H1 (cell line): ENCODE results near the gene DNAJA1. TPM values are rescaled to one million over a fixed set of nuclear protein-coding genes. Genes with fewer than 3 reads are reported as not detected.
"Not testable (repeated sequence)": the region's sequence is repeated elsewhere in the genome, so short reads cannot be mapped to it uniquely, and the experiment has no call there.

Experiments used
- CTCF ChIA-PET: fragments of 300-600 bp; sonication (Branson Sonifier 250); formaldehyde crosslinking; loops from one replicate; lab custom pipeline; 2021; ENCODE audit not compliant: partially characterized antibody; lab: Charles Lee
- POLR2A ChIA-PET: fragments of 300-600 bp; sonication (Branson Sonifier 250); formaldehyde crosslinking; loops from one replicate; lab custom pipeline; 2021; ENCODE audit warnings: inconsistent platforms; ENCODE audit not compliant: partially characterized antibody; lab: Charles Lee
- DNase-seq, 2 experiments: peaks; one replicate each; pipeline versions ENCODE4 v3.0.0 to v3.0.0-alpha.2; 2010 to 2022; ENCODE audit warnings: low spot score in 2 of 2, low read depth in 1 of 2, mixed read lengths in 1 of 2
- FAIRE-seq: peaks from 2 replicates; lab custom pipeline; 2011; peaks lifted over from hg19 to GRCh38; lab: Jason Lieb, UNC
- H2AFZ ChIP-seq: 2 replicates; pipeline ENCODE4 v1.8.1; 2012; ENCODE audit warnings: low read length, inconsistent platforms
- H2AK5ac ChIP-seq: 2 replicates; pipeline ENCODE4 v1.6.1; 2013; ENCODE audit warnings: low read depth, low read length
- H2BK120ac ChIP-seq: replicated peaks from 2 replicates; pipeline ENCODE3; 2013; ENCODE audit warnings: low read depth, low read length, inconsistent platforms
- H2BK12ac ChIP-seq: 2 replicates; pipeline ENCODE4 v1.6.1; 2013; ENCODE audit warnings: low read depth, low read length
- H2BK15ac ChIP-seq: 2 replicates; pipeline ENCODE4 v1.6.1; 2013; ENCODE audit warnings: low read length
- H2BK20ac ChIP-seq: 2 replicates; pipeline ENCODE4 v1.6.1; 2013; ENCODE audit warnings: low read length
- H2BK5ac ChIP-seq: 2 replicates; pipeline ENCODE4 v1.6.1; 2013; ENCODE audit warnings: low read depth, low read length
- H3K14ac ChIP-seq: 2 replicates; pipeline ENCODE4 v1.6.1; 2013; ENCODE audit warnings: inconsistent platforms; ENCODE audit not compliant: insufficient read length
- H3K18ac ChIP-seq: 2 replicates; pipeline ENCODE4 v1.6.1; 2013; ENCODE audit warnings: low read length; ENCODE audit errors: extremely low read depth
- H3K23ac ChIP-seq: 2 replicates; pipeline ENCODE4 v1.6.1; 2013; ENCODE audit warnings: inconsistent platforms; ENCODE audit not compliant: insufficient read length
- H3K23me2 ChIP-seq: 2 replicates; pipeline ENCODE4 v1.6.1; 2013; ENCODE audit warnings: low read depth, low read length
- H3K27ac ChIP-seq: 2 replicates; pipeline ENCODE4 v1.6.1; 2011; ENCODE audit warnings: low read depth, low read length, inconsistent platforms
- H3K27me3 ChIP-seq, 4 experiments: replicated peaks in 1 of 4; 1 replicate in 1 of 4; 2 replicates in 3 of 4; pipeline versions ENCODE4 v1.6.1 to v1.8.1; 2011 to 2013; ENCODE audit warnings: low read length in 3 of 4, mild to moderate bottlenecking in 3 of 4, inconsistent platforms in 2 of 4, mixed read lengths in 2 of 4, moderate library complexity in 1 of 4; ENCODE audit not compliant: control insufficient read depth in 3 of 4, insufficient read depth in 3 of 4; ENCODE audit errors: extremely low read depth in 1 of 4
- H3K36me3 ChIP-seq, 4 experiments: 2 replicates each; pipeline versions ENCODE4 v1.6.1 to v1.8.1; 2011 to 2013; ENCODE audit warnings: mild to moderate bottlenecking in 4 of 4, low read length in 3 of 4, moderate library complexity in 2 of 4, control low read depth in 1 of 4, inconsistent platforms in 1 of 4; ENCODE audit not compliant: insufficient read depth in 4 of 4, control insufficient read depth in 2 of 4
- H3K4ac ChIP-seq: replicated peaks from 2 replicates; pipeline ENCODE3; 2013; ENCODE audit warnings: low read length, low read depth, mixed read lengths, inconsistent platforms; ENCODE audit not compliant: insufficient read length
- H3K4me1 ChIP-seq, 4 experiments: replicated peaks in 1 of 4; 1 replicate in 1 of 4; 2 replicates in 3 of 4; pipeline versions ENCODE4 v1.6.1 to v1.8.1; 2011 to 2013; ENCODE audit warnings: low read length in 3 of 4, inconsistent platforms in 2 of 4, mixed read lengths in 1 of 4; ENCODE audit not compliant: insufficient read depth in 4 of 4, control insufficient read depth in 3 of 4
- H3K4me2 ChIP-seq, 2 experiments: 2 replicates each; pipeline versions ENCODE4 v1.6.1 to v1.8.1; 2011 to 2013; ENCODE audit warnings: low read depth in 2 of 2, low read length in 2 of 2, control low read depth in 1 of 2, inconsistent platforms in 1 of 2, mild to moderate bottlenecking in 1 of 2; ENCODE audit not compliant: insufficient read depth in 1 of 2
- H3K4me3 ChIP-seq, 4 experiments: fragments of 200-600, 300-600 bp in 1 of 4; sonication (generic), shearing (Covaris generic), sonication (Bioruptor Twin) in 1 of 4; 2 replicates each; pipeline versions ENCODE4 v1.5.1 to v1.8.1; 2011 to 2016; ENCODE audit warnings: low read length in 4 of 4, low read depth in 3 of 4, control low read depth in 2 of 4, inconsistent platforms in 2 of 4, mild to moderate bottlenecking in 2 of 4, mixed read lengths in 1 of 4, moderate library complexity in 1 of 4; ENCODE audit not compliant: insufficient read depth in 2 of 4; ENCODE audit errors: extremely low read depth in 1 of 4
- H3K56ac ChIP-seq: replicated peaks from 2 replicates; pipeline ENCODE3; 2013; ENCODE audit warnings: low read depth, mild to moderate bottlenecking, mixed read lengths, low read length, inconsistent platforms; ENCODE audit not compliant: insufficient read length
- H3K79me1 ChIP-seq: 2 replicates; pipeline ENCODE4 v1.6.1; 2013; ENCODE audit warnings: low read depth, low read length, control low read depth
- H3K79me2 ChIP-seq, 2 experiments: 2 replicates each; pipeline versions ENCODE4 v1.6.1 to v1.8.1; 2012 to 2013; ENCODE audit warnings: low read length in 2 of 2, mild to moderate bottlenecking in 2 of 2, inconsistent platforms in 1 of 2; ENCODE audit not compliant: insufficient read depth in 2 of 2, control insufficient read depth in 1 of 2
- H3K9ac ChIP-seq, 4 experiments: replicated peaks in 1 of 4; 1 replicate in 1 of 4; 2 replicates in 3 of 4; pipeline versions ENCODE4 v1.6.1 to v1.8.1; 2011 to 2013; ENCODE audit warnings: low read depth in 3 of 4, low read length in 3 of 4, control low read depth in 2 of 4, mild to moderate bottlenecking in 2 of 4, moderate library complexity in 2 of 4, inconsistent platforms in 1 of 4; ENCODE audit errors: extremely low read depth in 1 of 4
- H3K9me3 ChIP-seq, 2 experiments: 2 replicates each; pipeline versions ENCODE4 v1.6.1 to v1.8.1; 2012 to 2013; ENCODE audit warnings: mild to moderate bottlenecking in 2 of 2, moderate library complexity in 2 of 2, control low read depth in 1 of 2, inconsistent platforms in 1 of 2, low read depth in 1 of 2, low read length in 1 of 2, mixed read lengths in 1 of 2; ENCODE audit not compliant: insufficient read depth in 2 of 2
- H4K20me1 ChIP-seq, 2 experiments: replicated peaks in 1 of 2; 2 replicates each; pipeline versions ENCODE3 to v1.8.1; 2011 to 2013; ENCODE audit warnings: inconsistent platforms in 2 of 2, low read length in 2 of 2, mild to moderate bottlenecking in 1 of 2; ENCODE audit not compliant: insufficient read depth in 2 of 2, control insufficient read depth in 1 of 2
- H4K5ac ChIP-seq: 2 replicates; pipeline ENCODE4 v1.6.1; 2013; ENCODE audit warnings: low read length, low read depth, mixed read lengths, inconsistent platforms; ENCODE audit not compliant: insufficient read length
- H4K8ac ChIP-seq: 2 replicates; pipeline ENCODE4 v1.8.0; 2013; ENCODE audit warnings: mild to moderate bottlenecking, moderate library complexity, low read length, inconsistent platforms; ENCODE audit not compliant: insufficient read depth; ENCODE audit errors: extremely low read depth
- H4K91ac ChIP-seq: replicated peaks from 2 replicates; pipeline ENCODE3; 2013; ENCODE audit warnings: low read length, mixed read lengths, inconsistent platforms; ENCODE audit not compliant: insufficient read length
- E2F6 ChIP-seq: IDR thresholded peaks from 2 replicates; pipeline ENCODE4 v1.6.1; 2012; ENCODE audit warnings: inconsistent platforms
- WGBS, 2 experiments: shearing (Covaris generic) in 1 of 2; methylation state at CpG; one replicate each; pipeline versions ENCODE4 v1.1.6 to v1.1.7; 2013 to 2015; ENCODE audit warnings: low lambda C conversion rate in 2 of 2, mixed read lengths in 2 of 2, inconsistent platforms in 1 of 2, low coverage in 1 of 2, missing lambda C conversion rate in 1 of 2; ENCODE audit not compliant: insufficient replicate concordance in 2 of 2, insufficient coverage in 1 of 2, insufficient read length in 1 of 2; ENCODE audit errors: extremely low coverage in 1 of 2, missing lambda C conversion rate in 1 of 2; 5-methylcytosine and 5-hydroxymethylcytosine counted together
- polyA plus RNA-seq, 7 experiments: library from polyadenylated mRNA; depleted of rRNA in 3 of 7; stranded (reverse) in 5 of 7; unstranded in 2 of 7; fragments of >200 nt in 5 of 7; fragments of 200-250 nt in 2 of 7; gene quantifications; 1 replicate in 5 of 7; 2 replicates in 1 of 7; 4 replicates in 1 of 7; pipeline versions ENCODE4 v1.2.1 to v1.2.3, GENCODE V29; 2011 to 2013; ENCODE audit warnings: missing spikeins in 2 of 7, mixed read lengths in 2 of 7
- total RNA-seq: library from RNA; stranded (reverse); fragmentation: NEBNext Ultra II Directional; extraction: Animal tissue kit (Norgen Biotek cat#: 25700); gene quantifications from 2 replicates; pipeline ENCODE4 v1.2.1, GENCODE V29; 2021

The DNAJA1 gene
- total and polyA plus RNA-seq, 2 of the 8 experiments (the other 6 are each of a cell fraction or from before 2014, with no cell fraction given) = 54.4 to 159 TPM

- no peak for TF ChIP-seq E2F6
Observed at GRCh38 chr9:33082538-33083326, 57.7 kb downstream of the DNAJA1 start (continued).

- POLR2A ChIA-PET = not testable (repeated sequence)
Observed at GRCh38 chr9:33085672-33086071, 60.6 kb downstream of the DNAJA1 start.

More at GRCh38 chr9:33085672-33086071, 60.6 kb downstream of the DNAJA1 start:
- not testable (repeated sequence) for H3K4me1 ChIP-seq, H2BK120ac ChIP-seq, H3K79me1 ChIP-seq, H2BK5ac ChIP-seq, FAIRE-seq, H2BK12ac ChIP-seq, H3K27me3 ChIP-seq, H3K36me3 ChIP-seq, H3K9ac ChIP-seq, H2AFZ ChIP-seq, DNase-seq, H4K20me1 ChIP-seq, H2BK20ac ChIP-seq, H3K23ac ChIP-seq, H3K79me2 ChIP-seq, H4K5ac ChIP-seq, H2BK15ac ChIP-seq, H3K14ac ChIP-seq, H3K27ac ChIP-seq, H3K4me2 ChIP-seq, H3K4ac ChIP-seq, H3K23me2 ChIP-seq, H3K4me3 ChIP-seq, H3K18ac ChIP-seq, H2AK5ac ChIP-seq, H4K8ac ChIP-seq, H4K91ac ChIP-seq, H3K56ac ChIP-seq
- 94% methylated on average over 9 of the region's 9 CpGs; no CpG with 5 or more reads in 1 of the 2 experiments for WGBS, 2 experiments
- CTCF ChIA-PET = interaction anchor here (1.0 to 1.6 kb wide), 2 partner anchors 11 to 140 kb away, joined by 6 read pairs; no protein-coding TSS in a partner anchor
- H3K9me3 ChIP-seq = peaks cover 4 to 13% of the 10 kb centered on the region in 2 experiments; a peak in 2 of 4 replicates
